ENCODE measurements around the gene TMEM91.
A peak's percentile ranks its signal among the peaks of the same experiment; 100 is the strongest.
"Not testable (repeated sequence)": the region's sequence is repeated elsewhere in the genome, so short reads cannot be mapped to it uniquely, and the experiment has no call there.

The TMEM91 gene

GRCh38 chr19:41403181-41403970, 27.0 kb downstream of the TMEM91 start:
- no peaks in the 10 kb centered on the region for H3K27me3 Mint-ChIP-seq
- no peak overlapping the region for H3K4me3 Mint-ChIP-seq
- no peak for ATAC-seq (replicated peaks)
- H3K27ac Mint-ChIP-seq = peak overlapping the region; percentile 51
- no peaks in the 10 kb centered on the region for H3K9me3 Mint-ChIP-seq
- peaks cover 21 to 33% of the 10 kb centered on the region in 2 donors for H3K4me1 Mint-ChIP-seq
- peaks cover 12% of the 10 kb centered on the region in 2 donors for H3K36me3 Mint-ChIP-seq
- no peak for DNase-seq

- DNase-seq (no peak), ATAC-seq (replicated peaks) (no peak)
- Mint-ChIP-seq H3K36me3 (peaks cover 14 to 19% of the 10 kb centered on the region in 2 donors), H3K27ac (no peak overlapping the region), H3K4me3 (no peak overlapping the region), H3K9me3 (no peaks in the 10 kb centered on the region), H3K27me3 (no peaks in the 10 kb centered on the region), H3K4me1 (peaks cover 20 to 34% of the 10 kb centered on the region in 2 donors)
Observed at GRCh38 chr19:41405776-41406175, 29.4 kb downstream of the TMEM91 start.

- no peak overlapping the region for H3K4me3 Mint-ChIP-seq
- no peaks in the 10 kb centered on the region for H3K9me3 Mint-ChIP-seq
- H3K4me1 Mint-ChIP-seq = peaks cover 18 to 23% of the 10 kb centered on the region in 2 donors
- H3K27me3 Mint-ChIP-seq = no peaks in the 10 kb centered on the region
- H3K36me3 Mint-ChIP-seq = peaks cover 9 to 20% of the 10 kb centered on the region in 2 donors
- DNase-seq (no peak), ATAC-seq (replicated peaks) (no peak)
- no peak overlapping the region for H3K27ac Mint-ChIP-seq
Observed at GRCh38 chr19:41407271-41407670, 30.9 kb downstream of the TMEM91 start.

GRCh38 chr19:41408256-41408655, 31.9 kb downstream of the TMEM91 start:
- Mint-ChIP-seq H3K27me3 (no peaks in the 10 kb centered on the region), H3K4me3 (no peak overlapping the region), H3K36me3 (peaks cover 11 to 22% of the 10 kb centered on the region in 2 donors), H3K4me1 (peaks cover 18% of the 10 kb centered on the region in 2 donors), H3K9me3 (no peaks in the 10 kb centered on the region), H3K27ac (no peak overlapping the region)
- ATAC-seq (replicated peaks) = no peak
- DNase-seq = no peak

- not testable (repeated sequence) for ATAC-seq (replicated peaks); DNase-seq; H3K27ac Mint-ChIP-seq; H3K4me3 Mint-ChIP-seq; H3K27me3 Mint-ChIP-seq; H3K9me3 Mint-ChIP-seq
- peaks cover 16 to 17% of the 10 kb centered on the region in 2 donors for H3K4me1 Mint-ChIP-seq
- peaks cover 15 to 28% of the 10 kb centered on the region in 2 donors for H3K36me3 Mint-ChIP-seq
Observed at GRCh38 chr19:41408846-41409245, 32.5 kb downstream of the TMEM91 start.

GRCh38 chr19:41409288-41409687, 33.0 kb downstream of the TMEM91 start:
- H3K9me3 Mint-ChIP-seq = no peaks in the 10 kb centered on the region
- peaks cover 16 to 17% of the 10 kb centered on the region in 2 donors for H3K4me1 Mint-ChIP-seq
- H3K36me3 Mint-ChIP-seq = peaks cover 20 to 32% of the 10 kb centered on the region in 2 donors
- H3K4me3 Mint-ChIP-seq = no peak overlapping the region
- no peak overlapping the region for H3K27ac Mint-ChIP-seq
- H3K27me3 Mint-ChIP-seq = no peaks in the 10 kb centered on the region
- ATAC-seq (replicated peaks) (no peak), DNase-seq (no peak)

- H3K9me3 Mint-ChIP-seq = no peaks in the 10 kb centered on the region
- H3K4me3 Mint-ChIP-seq = no peak overlapping the region
- DNase-seq (no peak), ATAC-seq (replicated peaks) (no peak)
- H3K4me1 Mint-ChIP-seq = peaks cover 12 to 17% of the 10 kb centered on the region in 2 donors
- no peaks in the 10 kb centered on the region for H3K27me3 Mint-ChIP-seq
- H3K36me3 Mint-ChIP-seq = peaks cover 23 to 39% of the 10 kb centered on the region in 2 donors
- no peak overlapping the region for H3K27ac Mint-ChIP-seq
Observed at GRCh38 chr19:41410336-41411054, 34.2 kb downstream of the TMEM91 start.

GRCh38 chr19:41411100-41411967, 35.0 kb downstream of the TMEM91 start:
- ATAC-seq (replicated peaks) = no peak
- DNase-seq = no peak
- Mint-ChIP-seq H3K9me3 (no peaks in the 10 kb centered on the region), H3K36me3 (peaks cover 26 to 41% of the 10 kb centered on the region in 2 donors), H3K4me3 (no peak overlapping the region), H3K4me1 (peaks cover 12 to 17% of the 10 kb centered on the region in 2 donors), H3K27ac (no peak overlapping the region), H3K27me3 (no peaks in the 10 kb centered on the region)

GRCh38 chr19:41411968-41412265, 35.6 kb downstream of the TMEM91 start:
- peaks cover 12 to 17% of the 10 kb centered on the region in 2 donors for H3K4me1 Mint-ChIP-seq
- H3K9me3 Mint-ChIP-seq = no peaks in the 10 kb centered on the region
- ATAC-seq (replicated peaks) = no peak
- no peak overlapping the region for H3K4me3 Mint-ChIP-seq
- peaks cover 27 to 42% of the 10 kb centered on the region in 2 donors for H3K36me3 Mint-ChIP-seq
- H3K27me3 Mint-ChIP-seq = no peaks in the 10 kb centered on the region
- no peak for DNase-seq
- H3K27ac Mint-ChIP-seq = no peak overlapping the region

GRCh38 chr19:41412953-41413352, 36.6 kb downstream of the TMEM91 start:
- Mint-ChIP-seq H3K36me3 (peaks cover 27 to 44% of the 10 kb centered on the region in 2 donors), H3K4me1 (peaks cover 10 to 17% of the 10 kb centered on the region in 2 donors), H3K9me3 (no peaks in the 10 kb centered on the region), H3K27ac (no peak overlapping the region), H3K4me3 (no peak overlapping the region), H3K27me3 (no peaks in the 10 kb centered on the region)
- DNase-seq = no peak
- no peak for ATAC-seq (replicated peaks)

- Mint-ChIP-seq H3K4me3 (no peak overlapping the region), H3K36me3 (peaks cover 28 to 48% of the 10 kb centered on the region in 2 donors)
- ATAC-seq (replicated peaks) = no peak
Observed at GRCh38 chr19:41413947-41414346, 37.6 kb downstream of the TMEM91 start.

GRCh38 chr19:41414461-41414860, 38.1 kb downstream of the TMEM91 start:
- Mint-ChIP-seq H3K9me3 (no peaks in the 10 kb centered on the region), H3K27me3 (no peaks in the 10 kb centered on the region), H3K4me1 (peaks cover 6 to 9% of the 10 kb centered on the region in 2 donors), H3K4me3 (no peak overlapping the region), H3K36me3 (peaks cover 31 to 53% of the 10 kb centered on the region in 2 donors), H3K27ac (peak overlapping the region; percentile 5)
- ATAC-seq (replicated peaks) (no peak), DNase-seq (no peak)

More at GRCh38 chr19:41413947-41414346, 37.6 kb downstream of the TMEM91 start:
- DNase-seq = no peak
- H3K27me3 Mint-ChIP-seq = no peaks in the 10 kb centered on the region
- no peaks in the 10 kb centered on the region for H3K9me3 Mint-ChIP-seq
- peaks cover 10 to 14% of the 10 kb centered on the region in 2 donors for H3K4me1 Mint-ChIP-seq
- H3K27ac Mint-ChIP-seq = no peak overlapping the region

GRCh38 chr19:41415154-41415571, 38.8 kb downstream of the TMEM91 start:
- H3K36me3 Mint-ChIP-seq = peaks cover 36 to 51% of the 10 kb centered on the region in 2 donors

GRCh38 chr19:41416194-41416674, 39.9 kb downstream of the TMEM91 start:
- no peak for DNase-seq
- H3K4me3 Mint-ChIP-seq = no peak overlapping the region
- H3K4me1 Mint-ChIP-seq = no peaks in the 10 kb centered on the region
- H3K9me3 Mint-ChIP-seq = no peaks in the 10 kb centered on the region
- H3K27me3 Mint-ChIP-seq = no peaks in the 10 kb centered on the region
- no peak overlapping the region for H3K27ac Mint-ChIP-seq
- peaks cover 39 to 51% of the 10 kb centered on the region in 2 donors for H3K36me3 Mint-ChIP-seq
- ATAC-seq (replicated peaks) = no peak

More at GRCh38 chr19:41415154-41415571, 38.8 kb downstream of the TMEM91 start:
- peaks cover 2% of the 10 kb centered on the region in 2 donors for H3K4me1 Mint-ChIP-seq
- no peaks in the 10 kb centered on the region for H3K27me3 Mint-ChIP-seq
- H3K9me3 Mint-ChIP-seq = no peaks in the 10 kb centered on the region
- no peak for DNase-seq
- H3K4me3 Mint-ChIP-seq = no peak overlapping the region
- H3K27ac Mint-ChIP-seq = no peak overlapping the region
- no peak for ATAC-seq (replicated peaks)
